K562 (cell line): ENCODE results near the gene PLCL1. TPM values are rescaled to one million over a fixed set of nuclear protein-coding genes. Genes with fewer than 3 reads are reported as not detected.

Source experiments
- ATAC-seq: fragments of 200-7000 bp; cut with Tn5 transposase; 3 replicates; pipeline ENCODE4 v1.9.1; 2020; ENCODE audit warnings: moderate library complexity
- BruUV-seq: library from RNA; stranded (reverse); fragments of 400-500 nt; replicated peaks from 2 replicates; lab custom pipeline; 2021; lab: Mats Ljungman, UMichigan
- CTCF ChIA-PET: fragments of 300-600 bp; formaldehyde crosslinking; extraction: SDS; loops from one replicate; lab custom pipeline; 2021; ENCODE audit warnings: low intra/inter-chr PET ratio; lab: Yijun Ruan, JAX
- POLR2A ChIA-PET: fragments of 300-600, 350-650 bp; sonication (Branson Sonifier 250); formaldehyde crosslinking; extraction: SDS; loops from one replicate; lab custom pipeline; 2021; ENCODE audit warnings: antibody characterized with exemption, inconsistent platforms; lab: Yijun Ruan, JAX
- DNase-seq, 4 experiments: peaks; one replicate each; pipeline versions ENCODE4 v3.0.0 to v3.0.0-alpha.2; 2011 to 2018; ENCODE audit warnings: low spot score in 3 of 4, mixed read lengths in 3 of 4; ENCODE audit errors: extremely low read depth in 1 of 4
- FAIRE-seq: peaks from 2 replicates; lab custom pipeline; 2011; peaks lifted over from hg19 to GRCh38; lab: Jason Lieb, UNC
- H2AFZ ChIP-seq: 2 replicates; pipeline ENCODE4 v1.6.0; 2011; ENCODE audit warnings: low read depth, low read length, control low read depth, inconsistent platforms
- H3K27ac ChIP-seq: fragments of 200-600 bp; 3 replicates; pipeline ENCODE4 v1.8.0; 2011; ENCODE audit warnings: low read depth, mild to moderate bottlenecking, control low read depth, inconsistent platforms, low read length, moderate library complexity, mixed read lengths; ENCODE audit errors: extremely low read depth
- H3K27me3 ChIP-seq, 2 experiments: fragments of 300-600 bp in 1 of 2; 2 replicates in 1 of 2; 3 replicates in 1 of 2; pipeline versions ENCODE4 v1.6.0 to v1.8.0; 2011; ENCODE audit warnings: inconsistent platforms in 2 of 2, low read length in 2 of 2, mild to moderate bottlenecking in 1 of 2, mixed read lengths in 1 of 2, moderate library complexity in 1 of 2; ENCODE audit not compliant: control insufficient read depth in 2 of 2, insufficient read depth in 2 of 2
- H3K36me3 ChIP-seq: fragments of 300-600 bp; 3 replicates; pipeline ENCODE4 v1.8.0; 2011; ENCODE audit warnings: mild to moderate bottlenecking, low read length, inconsistent platforms; ENCODE audit not compliant: control insufficient read depth, insufficient read depth
- H3K4me1 ChIP-seq, 2 experiments: fragments of 200-600 bp in 1 of 2; replicated peaks in 1 of 2; 2 replicates in 1 of 2; 3 replicates in 1 of 2; pipeline versions ENCODE4 v1.5.1 to v1.8.0; 2011; ENCODE audit warnings: inconsistent platforms in 2 of 2, low read length in 2 of 2, mild to moderate bottlenecking in 1 of 2, mixed read lengths in 1 of 2, moderate library complexity in 1 of 2; ENCODE audit not compliant: control insufficient read depth in 2 of 2, insufficient read depth in 2 of 2
- H3K4me2 ChIP-seq: 2 replicates; pipeline ENCODE4 v1.6.1; 2011; ENCODE audit warnings: low read length, control low read depth, inconsistent platforms, mixed read lengths; ENCODE audit not compliant: insufficient read depth
- H3K4me3 ChIP-seq: fragments of 200-600 bp; sonication (generic), shearing (Covaris generic); 2 replicates; pipeline ENCODE4 v1.5.1; 2016; ENCODE audit warnings: control low read depth, inconsistent platforms
- H3K79me2 ChIP-seq: fragments of 200-600 bp; 3 replicates; pipeline ENCODE4 v1.8.0; 2011; ENCODE audit warnings: low read length, inconsistent platforms; ENCODE audit not compliant: control insufficient read depth, insufficient read depth
- H3K9ac ChIP-seq, 2 experiments: 2 replicates each; pipeline versions ENCODE4 v1.6.0 to v1.6.1; 2011; ENCODE audit warnings: low read depth in 2 of 2, low read length in 2 of 2, control low read depth in 1 of 2, inconsistent platforms in 1 of 2, mild to moderate bottlenecking in 1 of 2, mixed read lengths in 1 of 2; ENCODE audit not compliant: insufficient read depth in 1 of 2
- H3K9me1 ChIP-seq: one replicate; pipeline ENCODE4 v1.6.0; 2011; ENCODE audit warnings: inconsistent platforms, mild to moderate bottlenecking, low read length, moderate library complexity; ENCODE audit not compliant: control insufficient read depth, insufficient read depth
- H3K9me3 ChIP-seq: replicated peaks from 2 replicates; pipeline ENCODE4 v1.5.1; 2011; ENCODE audit warnings: low read depth, low read length, inconsistent platforms; ENCODE audit not compliant: control insufficient read depth, insufficient read depth
- H4K20me1 ChIP-seq: replicated peaks from 2 replicates; pipeline ENCODE4 v1.6.1; 2011; ENCODE audit warnings: low read length, inconsistent platforms, mixed read lengths; ENCODE audit not compliant: control insufficient read depth, insufficient read depth
- CBFB ChIP-seq: sonication (generic); formaldehyde crosslinking; IDR thresholded peaks from 2 replicates; pipeline ENCODE4 v1.4.0; 2020; ENCODE audit warnings: mild to moderate bottlenecking, missing genetic modification reagents
- CEBPZ ChIP-seq: fragments of 150-350 bp; IDR thresholded peaks from 2 replicates; pipeline ENCODE4 v1.6.1; 2014; ENCODE audit warnings: low read depth, mild to moderate bottlenecking, low read length, borderline replicate concordance
- CTCF ChIP-seq, 3 experiments: IDR thresholded peaks in 2 of 3; conservative IDR thresholded peaks in 1 of 3; 2 replicates each; pipeline ENCODE4 v1.5.1; 2011 to 2012; ENCODE audit warnings: low read length in 3 of 3, mild to moderate bottlenecking in 3 of 3, control low read depth in 2 of 3, improper control_type of control experiment in 1 of 3, inconsistent platforms in 1 of 3, low read depth in 1 of 3, mixed read lengths in 1 of 3, moderate library complexity in 1 of 3; ENCODE audit not compliant: insufficient read depth in 2 of 3
- EZH2 ChIP-seq: IDR thresholded peaks from 2 replicates; pipeline ENCODE4 v1.6.1; 2012; ENCODE audit warnings: low read depth, mild to moderate bottlenecking, inconsistent platforms, low read length, borderline replicate concordance
- KDM1A ChIP-seq, 2 experiments: fragments of 450-650 bp; IDR thresholded peaks; 2 replicates each; pipeline ENCODE4 v1.6.1; 2016; ENCODE audit warnings: mild to moderate bottlenecking in 2 of 2
- MYBL2 ChIP-seq, 2 experiments: fragments of 450-650 bp in 1 of 2; sonication (generic) in 1 of 2; formaldehyde crosslinking in 1 of 2; IDR thresholded peaks; 2 replicates each; pipeline versions ENCODE4 v1.6.1 to v1.8.1; 2017 to 2022; ENCODE audit warnings: borderline replicate concordance in 1 of 2, inconsistent platforms in 1 of 2, low read depth in 1 of 2, mild to moderate bottlenecking in 1 of 2, missing genetic modification reagents in 1 of 2, moderate library complexity in 1 of 2
- MYC ChIP-seq, 2 experiments: fragments of 250-450 bp in 1 of 2; sonication (Bioruptor Pico) in 1 of 2; IDR thresholded peaks; 2 replicates each; pipeline versions ENCODE4 v1.5.1 to v1.6.1; 2012 to 2021; ENCODE audit warnings: low read depth in 2 of 2, borderline replicate concordance in 1 of 2, improper control_type of control experiment in 1 of 2, low read length in 1 of 2, mild to moderate bottlenecking in 1 of 2, moderate library complexity in 1 of 2
- RBM17 ChIP-seq: fragments of 200-400 bp; formaldehyde crosslinking; IDR thresholded peaks from 2 replicates; pipeline ENCODE4 v1.6.1; 2017; ENCODE audit warnings: low read depth, mild to moderate bottlenecking, low read length, borderline replicate concordance
- SFPQ ChIP-seq: fragments of 200-400 bp; formaldehyde crosslinking; IDR thresholded peaks from 2 replicates; pipeline ENCODE4 v1.6.1; 2017; ENCODE audit warnings: mild to moderate bottlenecking, low read depth, low read length, moderate library complexity
- SIN3B ChIP-seq: fragments of 450-650 bp; IDR thresholded peaks from 2 replicates; pipeline ENCODE4 v1.6.1; 2017; ENCODE audit warnings: low read depth, mild to moderate bottlenecking, moderate library complexity
- TAF15 ChIP-seq: fragments of 200-400 bp; formaldehyde crosslinking; IDR thresholded peaks from 2 replicates; pipeline ENCODE4 v1.6.1; 2017; ENCODE audit warnings: mild to moderate bottlenecking, low read depth, low read length, moderate library complexity
- ZNF224 ChIP-seq: sonication (generic); formaldehyde crosslinking; IDR thresholded peaks from 2 replicates; pipeline ENCODE4 v1.8.0; 2022; ENCODE audit warnings: mild to moderate bottlenecking, missing genetic modification reagents
- ZNF830 ChIP-seq: fragments of 250-450 bp; sonication (Bioruptor Pico); IDR thresholded peaks from 2 replicates; pipeline ENCODE4 v1.5.0; 2021; ENCODE audit warnings: mild to moderate bottlenecking
- WGBS: fragments of 100-300 bp; shearing (Covaris generic); methylation state at CpG from one replicate; pipeline ENCODE4 v1.1.6; 2016; ENCODE audit warnings: low coverage, mixed read lengths; ENCODE audit not compliant: insufficient coverage; ENCODE audit errors: missing lambda C conversion rate; 5-methylcytosine and 5-hydroxymethylcytosine counted together
- in situ Hi-C: fragments of 300-500 bp; cut with MboI; formaldehyde crosslinking; loops from 4 replicates; pipeline ENCODE4 v1.15.0; 2018; ENCODE audit warnings: inconsistent platforms, mixed read lengths
- intact Hi-C: fragments of 100-400 bp; cut with micrococcal nuclease; formaldehyde crosslinking; loops from 2 replicates; pipeline ENCODE4 v1.14.2; 2022
- polyA plus RNA-seq, 8 experiments: library from polyadenylated mRNA; depleted of rRNA in 4 of 8; stranded (reverse) in 5 of 8; unstranded in 3 of 8; fragments of >200 nt; fragmentation: Nextera tagmentation in 2 of 8; fragmentation: Illumina TruSeq in 1 of 8; extraction: Ambion mirVana in 2 of 8; extraction: Trizol in 1 of 8; gene quantifications; 2 replicates each; pipeline versions ENCODE4 v1.2.1 to v1.2.3, GENCODE V29; 2011 to 2014; ENCODE audit warnings: inconsistent platforms in 1 of 8, missing spikeins in 1 of 8
- total RNA-seq, 7 experiments: library from RNA; depleted of rRNA in 6 of 7; stranded (reverse); fragments of >200 nt in 6 of 7; fragmentation: Illumina TruSeq in 2 of 7; extraction: Trizol in 2 of 7; gene quantifications; 2 replicates each; pipeline versions ENCODE4 v1.2.1 to v1.2.3, GENCODE V29; 2011 to 2021; ENCODE audit warnings: low replicate concordance in 1 of 7
- TF ChIP-seq, protein P1 (sequence below): sonication (generic); formaldehyde crosslinking; IDR thresholded peaks from 2 replicates; pipeline ENCODE4 v1.9.0; 2022; ENCODE audit warnings: mild to moderate bottlenecking, missing genetic modification reagents

PLCL1 gene
- total and polyA plus RNA-seq, 9 of the 15 experiments (the other 6 are each of a cell fraction or from before 2014, with no cell fraction given), result 2.0 to 17.7 (median 8.6) TPM

- no peaks in the 10 kb centered on the region for H4K20me1 ChIP-seq
- intact Hi-C loops (no loop called here), in situ Hi-C loops (no loop called here)
- FAIRE-seq (no peak), ATAC-seq (no peak), DNase-seq (no peak)
- no peaks in the 10 kb centered on the region for H3K79me2 ChIP-seq
- no peak overlapping the region for H3K27ac ChIP-seq
- no peak overlapping the region for H3K9ac ChIP-seq
- no TSS peak for BruUV-seq
- ChIA-PET POLR2A (no interaction called here), CTCF (no interaction called here)
- no peak overlapping the region for H3K4me3 ChIP-seq
- no peaks in the 10 kb centered on the region for H3K9me3 ChIP-seq
- no peak overlapping the region for H2AFZ ChIP-seq
- no peaks in the 10 kb centered on the region; a peak in 2 of 5 replicates for H3K27me3 ChIP-seq
- no peak overlapping the region for H3K4me2 ChIP-seq
- no peaks in the 10 kb centered on the region; a peak in 1 of 5 replicates for H3K4me1 ChIP-seq
- H3K36me3 ChIP-seq, result no peaks in the 10 kb centered on the region
- no peaks in the 10 kb centered on the region for H3K9me1 ChIP-seq
- 0% methylated on average over 1 of the region's 1 CpG for WGBS
- TF ChIP-seq ZNF224 (CRISPR knock-in tag), result no peak
- no peak for TF ChIP-seq SIN3B
- no peak for TF ChIP-seq KDM1A (IDR thresholded peaks at IDR 0.05)
- TF ChIP-seq SFPQ, result no peak
- TF ChIP-seq MYBL2 (IDR thresholded peaks at IDR 0.05; ENCODE audit: low read depth), result no peak
- TF ChIP-seq MYBL2 (CRISPR knock-in tag; IDR thresholded peaks at IDR 0.05; ENCODE audit: borderline replicate concordance), result no peak
- no peak for TF ChIP-seq CTCF (IDR thresholded peaks at IDR 0.05 in 2 of 3, conservative IDR thresholded peaks at IDR 0.05 in 1 of 3; ENCODE audit: insufficient read depth in 2 of 3, low read depth in 1 of 3, low read length in 3 of 3)
- no peak for TF ChIP-seq MYC (IDR thresholded peaks at IDR 0.05; ENCODE audit: low read depth, low read length)
- TF ChIP-seq MYC (CRISPR knock-in tag; IDR thresholded peaks at IDR 0.05; ENCODE audit: borderline replicate concordance, low read depth), result no peak
- no peak for TF ChIP-seq TAF15
- TF ChIP-seq EZH2, result no peak
- TF ChIP-seq CEBPZ, result no peak
- no peak for TF ChIP-seq RBM17
- TF ChIP-seq, protein P1, sequence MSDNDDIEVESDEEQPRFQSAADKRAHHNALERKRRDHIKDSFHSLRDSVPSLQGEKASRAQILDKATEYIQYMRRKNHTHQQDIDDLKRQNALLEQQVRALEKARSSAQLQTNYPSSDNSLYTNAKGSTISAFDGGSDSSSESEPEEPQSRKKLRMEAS (CRISPR knock-in tag), result no peak
- TF ChIP-seq CBFB (CRISPR knock-in tag), result no peak
- TF ChIP-seq ZNF830 (CRISPR knock-in tag), result no peak
Observed at GRCh38 chr2:198187841-198188240, 383.4 kb downstream of the PLCL1 start.
